ENCODE data around the gene THBD.

Gene THBD

DNA sequence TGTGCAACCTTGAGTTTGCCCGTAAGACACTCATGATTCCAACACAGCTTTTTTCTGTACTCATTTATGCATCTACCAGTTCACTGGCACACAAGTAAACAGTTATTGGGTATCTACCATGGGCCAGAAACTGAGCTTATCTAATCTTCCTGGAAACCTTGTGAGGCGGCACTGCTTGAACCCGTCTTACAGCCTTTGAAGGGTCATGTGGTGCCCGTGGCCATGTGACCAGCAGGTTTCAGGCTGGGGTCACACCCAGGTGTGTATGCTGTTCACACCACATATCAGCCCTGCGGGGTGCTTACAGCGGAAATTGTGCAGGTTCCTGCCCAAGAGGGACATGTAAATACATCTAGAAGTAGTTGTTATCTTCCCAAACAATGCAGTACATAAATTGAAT, 6.1 kb downstream of the THBD start:
- TF ChIP-seq, protein P1, sequence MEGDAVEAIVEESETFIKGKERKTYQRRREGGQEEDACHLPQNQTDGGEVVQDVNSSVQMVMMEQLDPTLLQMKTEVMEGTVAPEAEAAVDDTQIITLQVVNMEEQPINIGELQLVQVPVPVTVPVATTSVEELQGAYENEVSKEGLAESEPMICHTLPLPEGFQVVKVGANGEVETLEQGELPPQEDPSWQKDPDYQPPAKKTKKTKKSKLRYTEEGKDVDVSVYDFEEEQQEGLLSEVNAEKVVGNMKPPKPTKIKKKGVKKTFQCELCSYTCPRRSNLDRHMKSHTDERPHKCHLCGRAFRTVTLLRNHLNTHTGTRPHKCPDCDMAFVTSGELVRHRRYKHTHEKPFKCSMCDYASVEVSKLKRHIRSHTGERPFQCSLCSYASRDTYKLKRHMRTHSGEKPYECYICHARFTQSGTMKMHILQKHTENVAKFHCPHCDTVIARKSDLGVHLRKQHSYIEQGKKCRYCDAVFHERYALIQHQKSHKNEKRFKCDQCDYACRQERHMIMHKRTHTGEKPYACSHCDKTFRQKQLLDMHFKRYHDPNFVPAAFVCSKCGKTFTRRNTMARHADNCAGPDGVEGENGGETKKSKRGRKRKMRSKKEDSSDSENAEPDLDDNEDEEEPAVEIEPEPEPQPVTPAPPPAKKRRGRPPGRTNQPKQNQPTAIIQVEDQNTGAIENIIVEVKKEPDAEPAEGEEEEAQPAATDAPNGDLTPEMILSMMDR (IDR thresholded peaks at IDR 0.05; ENCODE audit: insufficient read depth, low read length) = no peak
- TF ChIP-seq SPI1 (IDR thresholded peaks at IDR 0.05; ENCODE audit: borderline replicate concordance, low read depth) = no peak
- TF ChIP-seq, protein P2, sequence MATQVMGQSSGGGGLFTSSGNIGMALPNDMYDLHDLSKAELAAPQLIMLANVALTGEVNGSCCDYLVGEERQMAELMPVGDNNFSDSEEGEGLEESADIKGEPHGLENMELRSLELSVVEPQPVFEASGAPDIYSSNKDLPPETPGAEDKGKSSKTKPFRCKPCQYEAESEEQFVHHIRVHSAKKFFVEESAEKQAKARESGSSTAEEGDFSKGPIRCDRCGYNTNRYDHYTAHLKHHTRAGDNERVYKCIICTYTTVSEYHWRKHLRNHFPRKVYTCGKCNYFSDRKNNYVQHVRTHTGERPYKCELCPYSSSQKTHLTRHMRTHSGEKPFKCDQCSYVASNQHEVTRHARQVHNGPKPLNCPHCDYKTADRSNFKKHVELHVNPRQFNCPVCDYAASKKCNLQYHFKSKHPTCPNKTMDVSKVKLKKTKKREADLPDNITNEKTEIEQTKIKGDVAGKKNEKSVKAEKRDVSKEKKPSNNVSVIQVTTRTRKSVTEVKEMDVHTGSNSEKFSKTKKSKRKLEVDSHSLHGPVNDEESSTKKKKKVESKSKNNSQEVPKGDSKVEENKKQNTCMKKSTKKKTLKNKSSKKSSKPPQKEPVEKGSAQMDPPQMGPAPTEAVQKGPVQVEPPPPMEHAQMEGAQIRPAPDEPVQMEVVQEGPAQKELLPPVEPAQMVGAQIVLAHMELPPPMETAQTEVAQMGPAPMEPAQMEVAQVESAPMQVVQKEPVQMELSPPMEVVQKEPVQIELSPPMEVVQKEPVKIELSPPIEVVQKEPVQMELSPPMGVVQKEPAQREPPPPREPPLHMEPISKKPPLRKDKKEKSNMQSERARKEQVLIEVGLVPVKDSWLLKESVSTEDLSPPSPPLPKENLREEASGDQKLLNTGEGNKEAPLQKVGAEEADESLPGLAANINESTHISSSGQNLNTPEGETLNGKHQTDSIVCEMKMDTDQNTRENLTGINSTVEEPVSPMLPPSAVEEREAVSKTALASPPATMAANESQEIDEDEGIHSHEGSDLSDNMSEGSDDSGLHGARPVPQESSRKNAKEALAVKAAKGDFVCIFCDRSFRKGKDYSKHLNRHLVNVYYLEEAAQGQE (IDR thresholded peaks at IDR 0.05; ENCODE audit: insufficient replicate concordance, low read depth) = no peak
- no peak for TF ChIP-seq POLR2AphosphoS5 (IDR thresholded peaks at IDR 0.05; ENCODE audit: low read depth)
- TF ChIP-seq GABPA (IDR thresholded peaks at IDR 0.05; ENCODE audit: low read depth) = no peak
- Histone ChIP-seq H3K27ac (replicated peaks) (no peak overlapping the region), H3K4me3 (replicated peaks; ENCODE audit: insufficient read depth, low read length) (no peak overlapping the region), H3K27me3 (ENCODE audit: insufficient read depth, poor library complexity, severe bottlenecking) (no peaks in the 10 kb centered on the region)
- DNase-seq (ENCODE audit: low read depth in 1 of 2, low spot score in 1 of 2) = no peak

DNA sequence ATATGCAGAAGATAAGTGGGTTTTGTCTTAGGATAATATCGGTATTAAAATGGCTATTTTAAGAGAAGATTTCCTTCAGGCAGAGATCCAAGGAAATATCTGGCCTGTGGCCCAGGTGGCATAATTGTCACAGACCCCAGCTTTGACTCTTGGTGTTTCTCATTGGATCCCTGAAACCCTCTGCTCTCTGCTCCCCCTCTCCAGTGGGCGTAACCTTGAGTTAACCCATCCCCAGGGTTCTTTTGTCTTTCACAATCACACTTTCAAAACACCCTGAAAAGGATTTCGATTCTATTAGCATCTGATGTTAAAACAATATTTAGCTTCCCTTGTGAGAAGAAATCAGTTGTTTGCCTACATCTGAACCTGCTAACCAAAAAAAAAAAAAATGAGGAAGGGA, 7.2 kb downstream of the THBD start:
- Histone ChIP-seq H3K4me3 (replicated peaks; ENCODE audit: insufficient read depth, low read length) (no peak overlapping the region), H3K27ac (replicated peaks) (no peak overlapping the region), H3K27me3 (ENCODE audit: insufficient read depth, poor library complexity, severe bottlenecking) (no peaks in the 10 kb centered on the region)
- no peak for DNase-seq (ENCODE audit: low read depth in 1 of 2, low spot score in 1 of 2)
- TF ChIP-seq, protein P2 (IDR thresholded peaks at IDR 0.05; ENCODE audit: insufficient replicate concordance, low read depth) = no peak
- no peak for TF ChIP-seq POLR2AphosphoS5 (IDR thresholded peaks at IDR 0.05; ENCODE audit: low read depth)
- no peak for TF ChIP-seq GABPA (IDR thresholded peaks at IDR 0.05; ENCODE audit: low read depth)
- no peak for TF ChIP-seq SPI1 (IDR thresholded peaks at IDR 0.05; ENCODE audit: borderline replicate concordance, low read depth)
- TF ChIP-seq, protein P1 (IDR thresholded peaks at IDR 0.05; ENCODE audit: insufficient read depth, low read length) = no peak

DNA sequence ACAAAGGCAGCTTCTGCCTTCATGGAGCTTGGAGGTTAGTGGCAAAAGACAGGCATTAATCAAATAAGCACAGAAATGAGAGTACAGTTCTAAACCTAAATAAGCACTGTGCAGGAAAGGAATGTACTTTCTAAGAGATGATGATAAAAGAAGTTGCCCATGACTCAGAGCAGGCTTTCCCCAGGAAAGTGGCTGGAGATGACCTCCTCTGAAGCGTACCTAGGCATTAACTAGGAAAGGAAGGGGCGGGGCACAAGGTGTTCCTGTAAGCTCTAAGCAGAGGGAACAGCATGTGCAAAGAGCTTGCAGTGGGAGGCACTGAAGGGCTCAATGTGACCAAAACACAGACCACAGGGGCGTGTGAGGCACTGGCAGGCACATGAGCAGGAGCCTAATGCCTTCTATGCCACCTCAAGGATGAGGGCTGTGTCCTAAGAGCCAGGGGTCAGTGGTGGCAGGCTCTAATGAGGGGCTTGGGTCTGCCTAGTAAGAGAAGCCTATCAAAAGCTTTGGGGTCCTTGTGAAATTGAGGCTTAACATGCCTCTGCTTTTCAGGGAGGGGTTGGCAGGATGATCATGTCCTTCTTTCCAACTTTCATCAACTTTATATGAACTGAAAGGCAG, 9.5 kb downstream of the THBD start:
- H3K27me3 ChIP-seq (ENCODE audit: insufficient read depth, poor library complexity, severe bottlenecking) = no peaks in the 10 kb centered on the region

More for the DNA sequence above, 9.5 kb downstream of the THBD start:
- TF ChIP-seq, protein P1 (IDR thresholded peaks at IDR 0.05; ENCODE audit: insufficient read depth, low read length) = no peak
- no peak for TF ChIP-seq SPI1 (IDR thresholded peaks at IDR 0.05; ENCODE audit: borderline replicate concordance, low read depth)
- TF ChIP-seq, protein P2 (IDR thresholded peaks at IDR 0.05; ENCODE audit: insufficient replicate concordance, low read depth) = no peak
- no peak for TF ChIP-seq POLR2AphosphoS5 (IDR thresholded peaks at IDR 0.05; ENCODE audit: low read depth)
- no peak for TF ChIP-seq GABPA (IDR thresholded peaks at IDR 0.05; ENCODE audit: low read depth)
- DNase-seq (ENCODE audit: low read depth in 1 of 2, low spot score in 1 of 2) = no peak
- no peak overlapping the region for H3K4me3 ChIP-seq (replicated peaks; ENCODE audit: insufficient read depth, low read length)
- H3K27ac ChIP-seq (replicated peaks) = no peak overlapping the region

Measured in HL-60 (cell line).